Right lung (tissue), 5 donors: ENCODE results near the gene ACOT7. TPM values are rescaled to one million over a fixed set of nuclear protein-coding genes. Genes with fewer than 3 reads are reported as not detected.

Experiments
- DNase-seq, 2 donors: peaks; one replicate each; pipeline ENCODE4 v3.0.0-alpha.2; 2013
- polyA plus RNA-seq, 5 donors: library from polyadenylated mRNA; unstranded; fragments of 120-200 nt; gene quantifications; one replicate each; pipeline versions ENCODE4 v1.2.1 to v1.2.3, GENCODE V29; 2013; ENCODE audit warnings: inconsistent platforms in 1 of 5, low replicate concordance in 1 of 5; ENCODE audit not compliant: insufficient read length in 5 of 5, insufficient read depth in 1 of 5

Gene ACOT7
- polyA plus RNA-seq, 5 donors = 11.7 to 17.0 (median 14.4) TPM

- DNase-seq = no peak
These were observed 45.7 kb downstream of the ACOT7 start for GRCh38 chr1:6347641-6348487.

- no peak for DNase-seq
These were observed 48.1 kb downstream of the ACOT7 start for GRCh38 chr1:6345460-6345859.

- DNase-seq = no peak
These were observed 48.6 kb downstream of the ACOT7 start for GRCh38 chr1:6345009-6345408.

- no peak for DNase-seq
These were observed 49.8 kb downstream of the ACOT7 start for GRCh38 chr1:6343506-6344405.

GRCh38 chr1:6342056-6342455 is 51.5 kb downstream of the ACOT7 start:
- DNase-seq = no peak

- DNase-seq = no peak
These were observed 54.9 kb downstream of the ACOT7 start for GRCh38 chr1:6338695-6339094.

DNA sequence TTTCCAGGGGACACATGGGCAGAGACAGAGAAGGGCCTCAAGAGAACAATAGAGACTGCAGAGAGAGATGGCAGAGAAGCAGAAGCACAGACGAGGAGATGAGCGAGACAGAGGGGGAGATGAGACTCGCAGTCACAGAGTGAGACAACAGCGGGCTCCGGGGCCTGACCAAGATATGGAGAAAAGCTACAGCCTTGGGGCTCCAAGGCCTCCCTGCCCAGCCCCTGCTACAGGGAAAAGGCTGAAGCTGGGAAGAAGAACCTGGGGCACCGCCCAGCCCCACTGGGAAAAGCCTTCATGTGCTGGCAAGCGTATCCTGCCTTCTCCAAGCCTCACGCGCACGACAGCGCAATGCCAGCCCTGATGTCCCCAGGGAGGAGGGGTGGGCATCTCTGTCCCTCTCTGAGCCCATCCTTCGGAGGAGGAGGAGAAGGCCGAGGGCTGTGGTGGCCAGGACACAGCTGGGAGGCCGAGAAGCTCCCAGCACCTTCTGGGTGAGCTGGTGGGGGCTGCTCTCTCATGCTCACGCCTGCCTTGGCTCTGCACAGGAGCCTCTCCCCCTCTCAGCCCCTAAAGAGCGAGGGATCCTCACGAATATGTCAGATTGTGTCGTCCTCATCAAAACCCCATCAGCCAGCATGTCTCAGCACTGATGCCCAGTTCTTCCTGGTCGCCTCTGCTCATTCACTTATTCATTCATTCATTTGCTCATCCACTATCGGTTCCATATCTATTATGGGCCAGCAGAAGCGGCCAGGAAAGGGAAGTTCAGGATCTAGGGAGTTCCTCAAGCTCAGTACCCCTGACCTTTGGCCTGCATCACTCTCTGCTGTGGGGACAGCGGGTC is 56.6 kb downstream of the ACOT7 start:
- DNase-seq = no peak

- no peak for DNase-seq
These were observed 59.1 kb downstream of the ACOT7 start for GRCh38 chr1:6334261-6334993.

GRCh38 chr1:6332821-6333220 is 60.7 kb downstream of the ACOT7 start:
- no peak for DNase-seq

- no peak for DNase-seq
These were observed 61.9 kb downstream of the ACOT7 start for GRCh38 chr1:6331543-6332273.

DNA sequence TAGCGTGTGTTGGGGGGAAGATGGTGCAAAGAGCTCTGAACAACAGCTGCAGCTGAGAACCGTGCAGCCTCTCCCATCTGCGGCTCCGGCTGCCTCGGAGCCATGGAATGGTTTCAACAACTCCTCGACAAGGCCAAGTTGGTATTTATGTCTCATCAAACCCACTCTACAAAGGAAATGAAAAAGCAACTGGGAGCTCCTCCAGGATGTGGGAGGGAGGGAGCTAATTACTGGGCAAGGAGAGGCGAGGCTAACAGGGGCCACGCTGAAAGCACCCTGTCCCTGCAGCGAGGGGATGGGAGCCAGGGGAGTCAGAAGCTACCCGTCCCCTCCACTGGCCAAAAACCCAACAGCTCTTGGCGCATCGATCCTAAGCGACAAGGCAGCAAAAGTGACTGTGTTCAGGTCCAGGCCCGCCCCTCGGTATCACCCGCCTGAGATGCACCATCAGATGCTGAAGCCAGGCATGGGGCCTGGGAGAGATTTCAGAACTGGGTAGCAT is 63.1 kb downstream of the ACOT7 start:
- DNase-seq = peak; percentile 78

- DNase-seq = peak in 1 of 2 donors; percentile 47
These were observed 63.7 kb downstream of the ACOT7 start for GRCh38 chr1:6329851-6330250.

- DNase-seq = no peak
These were observed 64.2 kb downstream of the ACOT7 start for GRCh38 chr1:6329396-6329795.

- DNase-seq = no peak
These were observed 64.9 kb downstream of the ACOT7 start for GRCh38 chr1:6328696-6329095.

GRCh38 chr1:6328091-6328490 is 65.5 kb downstream of the ACOT7 start:
- no peak for DNase-seq

GRCh38 chr1:6325482-6325881 is 68.1 kb downstream of the ACOT7 start:
- DNase-seq = no peak

DNA sequence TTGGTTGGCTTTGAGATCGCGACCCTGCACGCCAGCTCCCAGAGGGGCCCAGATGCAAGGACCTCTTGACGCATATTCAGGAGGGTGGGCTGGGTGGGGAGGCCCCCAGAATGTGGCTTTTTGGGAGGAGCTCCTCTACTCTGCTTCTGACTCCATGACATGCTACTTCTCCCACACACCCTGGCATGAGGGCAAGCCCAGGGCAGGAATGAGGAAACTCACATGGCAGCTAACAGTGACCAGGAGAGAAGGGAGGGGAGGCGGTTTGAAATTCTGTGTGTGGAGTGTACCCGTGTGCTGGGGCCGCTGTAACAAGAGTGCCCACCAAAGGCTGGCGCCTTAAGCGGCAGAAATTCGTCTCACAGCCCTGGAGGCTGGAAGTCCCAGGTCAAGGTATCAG is 71.4 kb downstream of the ACOT7 start:
- no peak for DNase-seq

- no peak for DNase-seq
These were observed 72.4 kb downstream of the ACOT7 start for GRCh38 chr1:6321205-6321604.

- DNase-seq = no peak
These were observed 76.3 kb downstream of the ACOT7 start for GRCh38 chr1:6317098-6317760.
